ENCODE measurements around the gene WFDC1.

Gene WFDC1

GRCh38 chr16:84357191-84357651 lies 62.5 kb downstream of the WFDC1 start:
- peak; percentile 34 to 35 for DNase-seq

DNA sequence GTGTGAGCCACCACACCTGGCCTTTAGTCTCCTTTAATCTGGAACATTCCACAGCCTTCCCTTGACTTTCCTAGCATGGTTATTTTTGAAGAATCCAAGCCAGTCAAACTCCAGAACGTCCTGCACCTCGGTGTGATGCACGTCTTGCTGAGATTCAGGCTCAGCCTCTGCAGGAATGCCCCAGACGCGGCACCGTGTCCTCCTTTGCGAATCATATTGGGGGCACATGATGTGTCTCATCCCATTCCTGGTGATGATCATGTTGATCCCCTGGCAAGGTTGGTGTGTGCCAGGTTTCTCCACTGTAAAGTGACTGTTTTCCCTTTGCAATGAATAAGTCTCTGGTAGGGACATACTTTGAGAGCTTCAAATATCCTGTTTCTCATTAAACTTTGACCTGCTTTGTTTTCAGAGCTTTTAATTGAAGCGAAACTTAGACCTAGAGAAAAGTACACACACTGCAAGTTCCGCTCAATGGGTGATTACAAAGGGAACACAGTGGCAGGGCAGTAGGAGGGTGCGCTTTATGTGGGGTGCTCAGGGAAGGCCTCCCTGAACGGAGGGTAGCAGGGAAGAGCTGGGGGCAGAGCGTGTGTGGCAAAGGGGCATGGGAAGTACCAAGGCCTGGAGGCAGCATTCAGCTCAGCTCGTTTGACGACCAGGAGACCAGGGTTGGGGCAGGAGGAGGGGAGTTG lies 64.1 kb downstream of the WFDC1 start:
- DNase-seq = no peak

DNA sequence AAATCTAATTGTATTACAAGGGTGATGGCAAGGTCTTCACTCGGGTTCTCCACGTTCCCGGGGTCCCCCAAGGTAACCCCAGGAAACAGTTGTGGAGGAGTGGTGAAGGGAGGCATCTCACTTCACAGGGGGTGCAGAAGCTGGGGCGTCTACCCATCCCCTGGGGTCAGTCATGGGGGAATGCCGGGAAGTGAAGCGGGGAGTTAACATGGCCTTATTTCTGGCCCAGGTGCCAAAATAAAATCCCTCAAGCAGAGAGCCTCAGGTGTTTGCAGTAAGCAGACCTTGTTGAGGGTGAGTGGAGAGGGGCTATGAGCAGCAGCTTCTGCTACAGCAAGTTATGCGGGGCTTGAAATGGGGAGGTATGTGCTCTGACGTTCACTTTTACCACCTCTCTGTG lies 64.6 kb downstream of the WFDC1 start:
- no peak for DNase-seq

GRCh38 chr16:84360170-84360569 lies 65.5 kb downstream of the WFDC1 start:
- peak; percentile 65 to 72 for DNase-seq

- DNase-seq = no peak
Observed at GRCh38 chr16:84360748-84361147, 66.1 kb downstream of the WFDC1 start.

DNA sequence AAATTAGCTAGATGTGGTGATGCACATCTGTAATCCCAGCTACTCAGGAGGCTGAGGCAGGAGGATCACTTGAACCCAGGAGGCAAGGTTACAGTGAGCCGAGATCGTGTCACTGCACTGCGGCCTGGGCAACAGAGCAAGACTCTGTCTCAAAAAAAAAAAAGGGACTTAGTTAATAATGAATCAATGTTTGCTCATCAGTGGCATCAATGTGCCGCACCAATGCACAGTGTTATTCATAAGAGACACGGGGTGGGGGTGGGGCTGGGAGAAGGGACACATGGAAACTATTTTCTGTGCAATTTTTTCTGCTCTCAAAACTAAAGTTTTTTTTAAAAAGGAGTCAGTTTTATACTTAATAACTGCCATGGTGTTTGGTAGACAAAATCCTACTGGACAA lies 66.9 kb downstream of the WFDC1 start:
- no peak for DNase-seq

- DNase-seq = no peak
Observed at GRCh38 chr16:84362471-84362941, 67.8 kb downstream of the WFDC1 start.

DNA sequence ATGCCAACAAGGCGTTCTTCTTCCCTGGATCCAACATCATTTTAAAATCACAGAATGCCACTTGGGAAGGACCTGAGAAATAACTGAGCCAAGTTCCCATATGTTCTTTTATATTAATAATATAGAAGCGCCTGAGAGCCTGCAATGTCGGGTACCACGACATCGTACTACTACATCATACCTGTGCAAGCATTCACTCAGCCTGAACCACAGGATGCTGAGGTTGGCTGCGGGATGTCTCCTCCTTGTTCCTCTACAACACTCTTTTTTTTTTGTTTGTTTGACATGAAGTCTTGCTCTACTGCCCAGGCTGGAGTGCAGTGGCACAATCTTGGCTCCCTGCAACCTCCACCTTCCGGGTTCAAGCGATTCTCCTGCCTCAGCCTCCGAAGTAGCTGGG lies 71.5 kb downstream of the WFDC1 start:
- no peak for DNase-seq

DNA sequence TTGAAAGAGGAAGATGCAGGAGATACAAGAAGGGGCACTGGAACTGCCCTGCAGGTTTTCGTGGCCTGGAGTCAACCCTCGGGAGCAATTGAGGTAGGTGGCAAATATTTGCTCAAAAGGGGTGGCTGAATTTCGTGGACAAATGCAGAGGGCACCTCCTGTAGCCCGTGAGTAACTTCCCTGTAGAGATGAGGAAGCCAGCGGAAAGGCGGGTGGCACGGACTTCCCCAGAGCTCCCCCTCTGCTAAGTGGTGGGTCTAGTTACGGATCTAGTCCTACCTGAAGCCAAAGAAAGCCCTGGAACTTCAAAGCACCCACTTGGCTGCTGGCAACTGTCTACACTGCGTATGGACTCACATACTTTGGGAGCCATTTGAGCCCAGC lies 72.6 kb downstream of the WFDC1 start:
- no peak for DNase-seq

DNA sequence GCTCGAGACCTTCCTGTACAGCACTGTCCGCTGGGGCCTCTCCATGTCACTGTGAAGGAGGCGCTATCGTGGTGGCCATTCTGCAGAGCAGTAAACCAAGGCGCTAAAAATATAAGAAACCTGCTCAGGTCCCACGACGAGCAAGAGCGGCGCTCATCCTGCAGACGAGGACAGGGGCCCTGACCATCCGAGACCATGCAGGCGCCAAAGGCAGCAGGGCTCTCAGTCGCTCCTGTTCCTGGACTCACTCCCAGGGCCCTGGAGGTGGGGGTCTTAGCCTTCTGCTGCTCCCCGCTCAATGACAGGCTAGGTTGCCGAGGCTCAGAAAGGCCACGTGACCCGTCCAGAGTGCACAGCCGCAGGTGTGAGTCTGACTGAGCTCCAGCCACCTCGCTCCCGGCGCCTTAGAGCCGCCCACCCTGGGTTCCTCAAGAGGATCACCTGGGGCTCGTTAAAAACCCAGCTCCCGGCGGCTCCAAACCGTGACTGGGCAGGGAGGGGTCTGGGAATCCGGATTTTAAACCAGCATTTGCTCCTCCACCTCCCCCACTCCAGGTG lies 73.2 kb downstream of the WFDC1 start:
- no peak for DNase-seq

- DNase-seq = no peak
Observed at GRCh38 chr16:84368308-84368996, 73.8 kb downstream of the WFDC1 start, which contains the start of gene ATP2C2. TSS of gene ATP2C2 (plus strand) at chr16:84368538. CDS start at chr16:84368616, 78 bp downstream.

DNA sequence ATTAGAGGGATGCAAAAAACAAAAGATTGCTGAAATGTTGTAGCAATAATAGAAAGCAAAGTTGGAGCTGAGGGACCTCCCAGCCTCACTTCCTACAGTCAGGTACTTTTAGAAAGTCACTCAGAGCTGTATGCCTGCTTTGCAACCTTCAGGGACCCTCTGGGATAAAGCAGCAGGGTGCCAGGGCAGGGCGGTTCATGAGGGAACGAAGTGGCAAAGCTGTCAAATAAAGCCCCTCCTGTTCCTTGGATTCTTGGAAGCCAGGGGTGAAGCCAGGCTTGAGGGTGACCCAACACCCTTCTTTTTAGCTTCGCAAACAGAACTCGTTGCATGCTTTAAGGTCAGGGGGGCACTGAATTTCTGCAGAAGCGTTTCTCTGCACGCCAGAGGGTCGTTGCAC lies 74.4 kb downstream of the WFDC1 start:
- no peak for DNase-seq

GRCh38 chr16:84369938-84370627 lies 75.4 kb downstream of the WFDC1 start:
- DNase-seq = no peak

DNA sequence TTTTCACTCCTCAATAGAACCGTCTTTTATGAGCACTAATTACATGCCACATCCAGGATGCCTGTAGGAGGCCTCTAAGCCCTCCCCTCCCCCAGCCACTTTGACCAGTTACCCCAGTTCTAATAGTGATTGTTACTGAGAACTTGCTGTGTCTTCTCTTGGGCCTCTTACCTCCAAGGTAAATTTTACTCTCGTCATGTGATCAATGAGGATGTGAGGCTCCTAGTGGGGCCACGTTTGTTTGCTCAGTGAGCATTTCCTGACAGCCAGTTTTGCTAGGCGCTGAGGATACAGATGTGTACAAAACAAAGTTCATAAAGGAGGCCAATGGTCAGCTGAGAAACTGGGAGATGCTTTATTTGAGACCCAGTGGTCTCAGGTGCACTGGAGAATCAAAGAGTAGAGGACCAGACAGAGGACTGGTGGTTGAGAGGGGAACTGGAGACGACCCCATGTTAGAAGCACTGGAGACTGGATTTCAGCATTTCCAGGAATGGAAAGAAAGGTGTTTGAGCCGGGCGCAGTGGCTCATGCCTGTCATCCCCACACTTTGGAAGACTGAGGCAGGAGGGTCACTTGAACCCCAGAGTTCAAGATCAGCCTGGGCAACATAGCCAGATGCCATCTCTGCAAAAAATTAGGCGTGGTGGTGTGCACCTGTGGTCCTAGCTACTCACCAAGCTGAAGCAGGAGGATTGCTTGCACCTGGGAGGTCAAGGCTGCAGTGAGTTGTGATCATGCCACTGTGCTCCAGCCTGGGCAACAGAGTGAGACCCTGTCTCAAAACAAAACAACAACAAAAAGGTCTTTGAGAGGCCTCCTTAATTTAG lies 76.3 kb downstream of the WFDC1 start:
- no peak for DNase-seq

GRCh38 chr16:84371553-84371865 lies 76.8 kb downstream of the WFDC1 start:
- DNase-seq = no peak

GRCh38 chr16:84373907-84374489 lies 79.3 kb downstream of the WFDC1 start:
- no peak for DNase-seq

DNA sequence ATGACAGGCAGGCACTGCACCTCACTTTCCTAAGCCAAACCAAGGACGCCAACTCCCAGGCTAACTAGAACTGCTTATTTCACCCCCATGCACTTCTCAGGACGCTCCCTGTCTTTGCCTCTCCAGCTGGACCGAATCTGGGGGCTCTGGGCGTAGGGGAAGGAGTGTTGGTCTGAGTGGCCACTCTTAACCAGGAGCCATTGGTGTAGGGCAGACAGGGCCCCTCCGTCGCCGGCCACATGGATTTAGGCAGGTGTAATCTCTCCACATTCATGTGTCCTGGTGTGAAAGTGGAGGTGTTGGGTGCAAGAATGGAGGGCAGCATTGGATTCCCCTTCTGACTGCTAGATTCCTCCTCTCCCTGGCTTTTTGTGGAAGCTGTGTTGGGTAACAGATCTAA lies 83.4 kb downstream of the WFDC1 start:
- no peak for DNase-seq

DNA sequence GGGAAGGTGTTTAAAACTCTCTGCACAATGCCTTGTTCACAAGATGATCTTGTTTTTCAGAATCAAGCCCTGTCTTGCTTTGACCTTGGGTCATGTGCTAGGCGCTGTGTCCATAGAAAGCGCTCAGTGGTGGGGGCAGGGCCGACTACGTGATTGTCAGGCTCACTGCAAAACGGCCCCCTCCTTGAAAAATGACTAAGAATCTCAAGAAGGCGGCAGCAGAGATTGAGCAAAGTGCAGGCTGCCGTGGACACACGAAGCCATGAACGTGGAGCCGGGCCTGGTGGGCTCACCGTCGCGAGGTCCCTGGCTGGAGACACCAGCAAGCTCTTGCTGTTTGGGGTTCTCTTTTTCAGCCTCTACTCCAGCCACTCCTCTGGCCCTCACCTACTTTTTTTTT lies 83.9 kb downstream of the WFDC1 start:
- DNase-seq = no peak

DNA sequence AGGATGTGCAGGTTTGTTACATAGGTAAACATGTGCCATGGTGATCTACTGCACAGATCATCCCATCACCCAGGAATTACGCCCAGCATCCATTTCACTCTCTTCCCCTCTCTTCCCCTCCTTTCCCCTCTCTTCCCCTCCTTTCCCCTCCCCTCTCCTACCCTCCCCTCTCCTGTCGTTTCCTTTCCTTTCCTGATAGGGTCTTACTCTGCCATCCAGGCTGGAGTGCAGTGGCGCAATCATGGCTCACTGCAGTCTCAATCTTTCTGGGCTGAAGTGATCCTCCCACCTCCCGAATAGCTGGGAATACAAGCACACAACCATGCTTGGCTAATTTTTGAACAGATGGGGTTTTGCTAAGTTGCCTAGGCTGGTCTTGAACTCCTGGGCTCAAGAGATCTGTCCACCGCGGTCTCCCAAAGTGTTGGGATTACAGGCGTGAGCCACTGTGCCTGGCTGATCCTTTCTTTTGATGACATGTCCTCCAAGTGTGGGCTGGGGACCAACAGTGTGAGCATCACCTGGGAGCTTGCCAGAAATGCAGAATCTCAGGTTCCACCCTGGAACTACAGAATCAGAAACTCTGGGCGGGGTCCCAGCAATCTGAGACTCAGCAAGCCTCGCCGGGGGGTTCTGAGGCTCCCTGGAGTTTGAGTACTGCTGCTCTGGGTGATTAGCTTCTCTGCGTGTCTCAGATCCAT lies 84.5 kb downstream of the WFDC1 start:
- DNase-seq = no peak
